H1 (cell line): ENCODE data around the gene ALG6. TPM values are rescaled to one million over a fixed set of nuclear protein-coding genes. Genes with fewer than 3 reads are reported as not detected.

Experiments
- GABPA ChIP-seq: IDR thresholded peaks from 2 replicates; pipeline ENCODE4 v1.6.1; 2011; ENCODE audit warnings: mild to moderate bottlenecking, low read length, moderate library complexity, borderline replicate concordance; ENCODE audit not compliant: insufficient read depth
- polyA plus RNA-seq, 7 experiments: library from polyadenylated mRNA; depleted of rRNA in 3 of 7; stranded (reverse) in 5 of 7; unstranded in 2 of 7; fragments of >200 nt in 5 of 7; fragments of 200-250 nt in 2 of 7; gene quantifications; 1 replicate in 5 of 7; 2 replicates in 1 of 7; 4 replicates in 1 of 7; pipeline versions ENCODE4 v1.2.1 to v1.2.3, GENCODE V29; 2011 to 2013; ENCODE audit warnings: missing spikeins in 2 of 7, mixed read lengths in 2 of 7
- total RNA-seq: library from RNA; stranded (reverse); fragmentation: NEBNext Ultra II Directional; extraction: Animal tissue kit (Norgen Biotek cat#: 25700); gene quantifications from 2 replicates; pipeline ENCODE4 v1.2.1, GENCODE V29; 2021
- TF ChIP-seq, protein P1 (sequence below): IDR thresholded peaks from 2 replicates; pipeline ENCODE4 v1.6.1; 2012; ENCODE audit warnings: low read length, inconsistent platforms

Gene ALG6
- total and polyA plus RNA-seq, 2 of the 8 experiments (the other 6 are each of a cell fraction or from before 2014, with no cell fraction given), result 17.8 to 26.8 TPM

DNA sequence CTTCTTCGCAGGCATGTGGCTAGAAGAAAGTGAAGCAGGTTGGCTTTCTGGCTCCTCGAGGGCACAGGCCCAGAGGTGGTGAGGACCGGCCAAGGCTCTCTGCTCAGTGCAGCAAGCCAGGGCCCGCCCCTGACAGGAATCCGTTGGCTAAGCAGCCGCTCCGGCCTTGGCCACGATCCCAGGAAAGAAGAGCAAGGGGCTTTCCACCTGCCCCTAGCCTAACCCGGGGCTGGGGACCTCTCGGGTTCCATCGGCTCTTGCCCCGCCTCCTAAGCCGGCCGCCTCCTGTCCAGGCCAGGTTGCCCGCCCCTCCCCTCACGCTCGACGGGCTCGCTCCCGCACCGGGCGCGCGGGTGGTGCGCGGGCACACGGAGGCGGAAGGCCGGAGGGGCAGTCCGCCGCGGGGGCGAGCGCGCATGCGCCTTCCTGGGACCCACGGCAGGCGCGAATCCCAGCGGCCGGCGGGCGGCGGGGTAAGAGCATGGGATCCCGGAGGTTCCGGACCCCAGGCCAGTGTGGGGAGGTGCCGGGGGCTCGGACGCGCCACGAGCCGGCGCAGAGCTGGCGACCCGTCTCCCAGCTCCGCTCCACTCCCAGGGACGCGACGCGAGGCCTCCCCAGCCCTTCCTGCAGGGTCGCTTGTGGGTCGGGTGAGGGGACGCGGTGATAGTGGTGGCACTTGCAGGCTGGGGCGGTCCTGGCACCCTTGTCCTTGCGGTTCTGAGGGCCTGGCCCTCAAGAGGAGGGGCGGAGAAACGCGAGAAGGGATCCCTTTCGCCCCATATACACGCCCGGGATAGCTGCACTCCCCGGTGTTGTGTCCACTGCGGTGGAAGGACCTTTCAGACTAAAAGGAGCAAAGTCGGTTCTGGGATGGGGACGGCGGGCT is at the start of gene ALG6 (continued):
- TF ChIP-seq, protein P1, sequence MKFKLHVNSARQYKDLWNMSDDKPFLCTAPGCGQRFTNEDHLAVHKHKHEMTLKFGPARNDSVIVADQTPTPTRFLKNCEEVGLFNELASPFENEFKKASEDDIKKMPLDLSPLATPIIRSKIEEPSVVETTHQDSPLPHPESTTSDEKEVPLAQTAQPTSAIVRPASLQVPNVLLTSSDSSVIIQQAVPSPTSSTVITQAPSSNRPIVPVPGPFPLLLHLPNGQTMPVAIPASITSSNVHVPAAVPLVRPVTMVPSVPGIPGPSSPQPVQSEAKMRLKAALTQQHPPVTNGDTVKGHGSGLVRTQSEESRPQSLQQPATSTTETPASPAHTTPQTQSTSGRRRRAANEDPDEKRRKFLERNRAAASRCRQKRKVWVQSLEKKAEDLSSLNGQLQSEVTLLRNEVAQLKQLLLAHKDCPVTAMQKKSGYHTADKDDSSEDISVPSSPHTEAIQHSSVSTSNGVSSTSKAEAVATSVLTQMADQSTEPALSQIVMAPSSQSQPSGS, result no peak
- TF ChIP-seq GABPA, result no peak
